Glutamatergic neuron (in vitro differentiated cells): ENCODE data around the gene PPP1R9A. TPM values are rescaled to one million over a fixed set of nuclear protein-coding genes. Genes with fewer than 3 reads are reported as not detected.

Source experiments
- DNase-seq: peaks from one replicate; pipeline ENCODE4 v3.0.0; 2022
- H3K27ac Mint-ChIP-seq: one replicate; pipeline ENCODE4 v1.8.0; 2020; ENCODE audit warnings: mild to moderate bottlenecking, mixed read lengths, inconsistent platforms; ENCODE audit not compliant: unreplicated experiment
- H3K27me3 Mint-ChIP-seq: one replicate; pipeline ENCODE4 v1.8.0; 2020; ENCODE audit warnings: mild to moderate bottlenecking, moderate library complexity, mixed read lengths, inconsistent platforms; ENCODE audit not compliant: unreplicated experiment
- H3K36me3 Mint-ChIP-seq: one replicate; pipeline ENCODE4 v1.8.0; 2020; ENCODE audit warnings: mild to moderate bottlenecking, mixed read lengths, inconsistent platforms; ENCODE audit not compliant: unreplicated experiment
- H3K4me1 Mint-ChIP-seq: one replicate; pipeline ENCODE4 v1.8.0; 2020; ENCODE audit warnings: mild to moderate bottlenecking, low read depth, mixed read lengths, inconsistent platforms; ENCODE audit not compliant: unreplicated experiment
- H3K4me3 Mint-ChIP-seq: one replicate; pipeline ENCODE4 v1.8.0; 2020; ENCODE audit warnings: mild to moderate bottlenecking, mixed read lengths, inconsistent platforms; ENCODE audit not compliant: unreplicated experiment
- H3K9me3 Mint-ChIP-seq: one replicate; pipeline ENCODE4 v1.8.0; 2020; ENCODE audit warnings: mild to moderate bottlenecking, moderate library complexity, mixed read lengths, inconsistent platforms; ENCODE audit not compliant: unreplicated experiment
- total RNA-seq: library from RNA; stranded (reverse); fragmentation: NEBNext Ultra II Directional; extraction: Animal tissue kit (Norgen Biotek cat#: 25700); gene quantifications from one replicate; pipeline ENCODE4 v1.2.1, GENCODE V29; 2021; ENCODE audit not compliant: unreplicated experiment
- TF ChIP-seq, protein P1 (sequence below): fragments of 200-600 bp; sonication (generic); IDR thresholded peaks from one replicate; pipeline ENCODE4 v1.5.0; 2021; ENCODE audit not compliant: partially characterized antibody, unreplicated experiment

PPP1R9A gene
- total RNA-seq, 1 donor from 2014 or later = 14.7 TPM

DNA sequence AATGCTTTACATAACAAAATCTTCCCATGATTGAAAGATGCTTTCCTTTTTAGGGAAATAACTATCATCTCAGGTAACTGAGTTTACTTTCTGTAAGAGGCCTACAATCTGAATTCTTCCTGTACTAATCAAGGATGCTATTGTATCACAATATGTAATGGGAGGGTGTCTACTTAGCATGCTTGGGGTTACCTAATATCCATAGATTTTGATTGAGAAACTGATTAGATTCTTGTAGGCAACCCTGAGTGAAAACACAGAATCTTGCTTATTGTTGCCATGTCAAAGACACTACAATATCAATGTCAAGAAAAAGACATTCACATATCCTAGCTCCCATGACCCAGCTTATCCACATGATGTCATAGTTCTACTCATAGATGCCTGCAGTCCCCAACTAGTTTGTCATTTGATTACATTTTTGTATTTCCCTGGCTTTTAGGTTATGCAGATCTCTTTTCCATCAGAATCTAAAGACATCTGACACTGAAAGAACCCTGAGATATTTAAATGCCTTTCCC, 354.6 kb downstream of the PPP1R9A start:
- H3K27ac Mint-ChIP-seq = no peak overlapping the region
- no peak for DNase-seq
- TF ChIP-seq, protein P1, sequence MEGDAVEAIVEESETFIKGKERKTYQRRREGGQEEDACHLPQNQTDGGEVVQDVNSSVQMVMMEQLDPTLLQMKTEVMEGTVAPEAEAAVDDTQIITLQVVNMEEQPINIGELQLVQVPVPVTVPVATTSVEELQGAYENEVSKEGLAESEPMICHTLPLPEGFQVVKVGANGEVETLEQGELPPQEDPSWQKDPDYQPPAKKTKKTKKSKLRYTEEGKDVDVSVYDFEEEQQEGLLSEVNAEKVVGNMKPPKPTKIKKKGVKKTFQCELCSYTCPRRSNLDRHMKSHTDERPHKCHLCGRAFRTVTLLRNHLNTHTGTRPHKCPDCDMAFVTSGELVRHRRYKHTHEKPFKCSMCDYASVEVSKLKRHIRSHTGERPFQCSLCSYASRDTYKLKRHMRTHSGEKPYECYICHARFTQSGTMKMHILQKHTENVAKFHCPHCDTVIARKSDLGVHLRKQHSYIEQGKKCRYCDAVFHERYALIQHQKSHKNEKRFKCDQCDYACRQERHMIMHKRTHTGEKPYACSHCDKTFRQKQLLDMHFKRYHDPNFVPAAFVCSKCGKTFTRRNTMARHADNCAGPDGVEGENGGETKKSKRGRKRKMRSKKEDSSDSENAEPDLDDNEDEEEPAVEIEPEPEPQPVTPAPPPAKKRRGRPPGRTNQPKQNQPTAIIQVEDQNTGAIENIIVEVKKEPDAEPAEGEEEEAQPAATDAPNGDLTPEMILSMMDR = no peak
- H3K4me1 Mint-ChIP-seq = peaks cover 10% of the 10 kb centered on the region
- peaks cover 2% of the 10 kb centered on the region for H3K27me3 Mint-ChIP-seq
- H3K36me3 Mint-ChIP-seq = no peaks in the 10 kb centered on the region
- no peak overlapping the region for H3K4me3 Mint-ChIP-seq
- no peaks in the 10 kb centered on the region for H3K9me3 Mint-ChIP-seq

DNA sequence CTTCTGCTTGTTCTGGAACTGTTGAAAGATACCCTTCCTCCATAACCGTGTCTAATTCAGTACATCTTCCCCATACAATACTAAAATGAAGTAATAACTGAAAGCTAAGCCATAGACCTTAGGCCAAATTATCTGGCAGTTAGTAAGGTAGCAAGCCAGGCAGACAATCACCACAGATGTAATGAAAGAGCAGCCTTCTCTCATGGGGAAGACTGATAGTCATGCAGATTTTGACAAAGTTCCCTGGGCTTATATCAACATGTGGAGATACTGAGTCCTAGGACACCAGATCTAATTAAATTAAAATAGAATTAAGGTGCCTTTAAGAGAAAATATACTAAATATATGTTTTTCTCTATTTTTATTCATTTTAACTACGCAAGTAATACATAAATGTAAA, 355.5 kb downstream of the PPP1R9A start:
- Mint-ChIP-seq H3K36me3 (no peaks in the 10 kb centered on the region), H3K9me3 (no peaks in the 10 kb centered on the region), H3K4me1 (peaks cover 10% of the 10 kb centered on the region), H3K27me3 (peaks cover 2% of the 10 kb centered on the region), H3K27ac (no peak overlapping the region), H3K4me3 (no peak overlapping the region)
- DNase-seq = no peak
- TF ChIP-seq, protein P1 = no peak

DNA sequence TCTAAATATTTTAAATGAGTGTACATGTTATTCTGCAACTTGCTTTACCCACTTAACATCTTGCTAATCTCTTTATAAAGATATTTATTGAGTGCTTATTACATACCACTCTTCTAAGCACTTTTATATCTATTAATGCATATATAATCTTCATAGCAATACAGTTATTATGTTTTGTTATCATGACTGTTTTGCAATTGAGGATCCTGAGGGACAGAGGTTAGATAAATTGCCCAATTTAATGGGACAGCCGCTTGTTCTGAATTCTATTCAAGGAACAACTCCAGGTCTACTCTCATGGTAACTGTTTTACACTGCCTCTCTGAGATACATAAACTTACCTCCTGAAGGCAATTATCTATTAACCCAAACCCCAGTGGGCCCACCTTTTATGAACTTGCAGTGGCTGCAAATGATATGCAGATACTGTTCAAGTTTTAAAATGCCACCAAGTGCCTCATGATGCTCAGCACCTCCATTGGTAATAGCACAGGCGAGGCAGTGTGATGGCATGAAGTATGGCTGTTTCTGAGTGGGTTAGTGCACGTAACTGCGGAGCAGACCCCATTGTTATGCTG, 356.5 kb downstream of the PPP1R9A start:
- Mint-ChIP-seq H3K4me1 (peaks cover 10% of the 10 kb centered on the region), H3K27ac (no peak overlapping the region), H3K4me3 (no peak overlapping the region), H3K36me3 (no peaks in the 10 kb centered on the region), H3K27me3 (peaks cover 2% of the 10 kb centered on the region), H3K9me3 (no peaks in the 10 kb centered on the region)
- TF ChIP-seq, protein P1 = no peak
- no peak for DNase-seq

DNA sequence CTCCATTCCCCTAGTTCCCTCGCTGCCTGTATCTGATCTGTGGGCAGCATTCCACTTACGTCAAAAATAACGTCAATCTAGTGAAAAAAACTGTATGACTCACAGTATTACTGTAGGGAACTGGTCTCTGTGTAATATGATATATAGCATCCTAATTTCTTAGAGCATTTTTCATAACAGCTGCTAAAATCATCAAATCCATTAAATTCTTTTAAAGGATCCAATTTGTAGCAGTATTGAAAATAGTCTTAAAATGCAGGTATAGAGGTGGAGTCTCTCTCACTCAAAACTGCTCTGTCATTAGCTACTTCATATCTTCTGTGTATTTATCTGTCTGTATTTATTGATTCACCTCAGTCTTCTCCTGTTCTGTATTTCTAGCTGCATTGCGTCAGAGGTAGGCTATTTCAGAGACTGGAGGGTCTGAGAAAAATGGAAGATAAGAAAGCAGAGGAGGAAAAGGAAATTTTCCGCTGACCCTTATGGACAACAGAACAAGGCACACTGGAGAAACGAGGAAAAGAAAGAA, 357.0 kb downstream of the PPP1R9A start:
- H3K27me3 Mint-ChIP-seq = no peaks in the 10 kb centered on the region
- DNase-seq = no peak
- H3K4me3 Mint-ChIP-seq = no peak overlapping the region
- H3K27ac Mint-ChIP-seq = no peak overlapping the region
- TF ChIP-seq, protein P1 = no peak
- H3K9me3 Mint-ChIP-seq = no peaks in the 10 kb centered on the region
- H3K36me3 Mint-ChIP-seq = no peaks in the 10 kb centered on the region
- peaks cover 10% of the 10 kb centered on the region for H3K4me1 Mint-ChIP-seq

DNA sequence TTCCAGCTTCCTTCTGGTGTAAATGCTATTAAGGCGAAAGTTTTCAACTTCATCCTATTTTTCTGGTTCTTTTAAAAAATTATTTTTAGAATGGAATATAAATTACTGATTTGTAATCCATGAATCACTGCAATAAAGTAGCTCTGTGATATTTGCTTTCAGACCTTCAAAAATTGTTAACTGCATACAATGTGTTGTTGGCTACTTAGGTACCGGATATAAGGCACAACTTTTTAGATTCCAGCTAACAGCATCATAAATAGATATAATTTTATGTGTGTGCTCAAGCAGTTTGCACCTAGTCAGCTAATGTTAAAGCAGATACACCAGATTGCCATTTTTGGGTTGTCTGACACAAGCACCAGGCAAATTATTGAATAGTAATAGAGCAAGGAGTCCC, 358.2 kb downstream of the PPP1R9A start:
- peaks cover 8% of the 10 kb centered on the region for H3K4me1 Mint-ChIP-seq
- H3K36me3 Mint-ChIP-seq = no peaks in the 10 kb centered on the region
- no peaks in the 10 kb centered on the region for H3K9me3 Mint-ChIP-seq
- DNase-seq = no peak
- no peaks in the 10 kb centered on the region for H3K27me3 Mint-ChIP-seq
- no peak overlapping the region for H3K4me3 Mint-ChIP-seq
- H3K27ac Mint-ChIP-seq = no peak overlapping the region
- TF ChIP-seq, protein P1 = no peak
